HG03064 (cell line): ENCODE data around the gene CD81.

ENCODE experiments used
- ATAC-seq: cut with Tn5 transposase; IDR thresholded peaks from one replicate; pipeline ENCODE4 v1.9.1; 2021; ENCODE audit warnings: low read depth; ENCODE audit not compliant: unreplicated experiment

The CD81 gene

DNA sequence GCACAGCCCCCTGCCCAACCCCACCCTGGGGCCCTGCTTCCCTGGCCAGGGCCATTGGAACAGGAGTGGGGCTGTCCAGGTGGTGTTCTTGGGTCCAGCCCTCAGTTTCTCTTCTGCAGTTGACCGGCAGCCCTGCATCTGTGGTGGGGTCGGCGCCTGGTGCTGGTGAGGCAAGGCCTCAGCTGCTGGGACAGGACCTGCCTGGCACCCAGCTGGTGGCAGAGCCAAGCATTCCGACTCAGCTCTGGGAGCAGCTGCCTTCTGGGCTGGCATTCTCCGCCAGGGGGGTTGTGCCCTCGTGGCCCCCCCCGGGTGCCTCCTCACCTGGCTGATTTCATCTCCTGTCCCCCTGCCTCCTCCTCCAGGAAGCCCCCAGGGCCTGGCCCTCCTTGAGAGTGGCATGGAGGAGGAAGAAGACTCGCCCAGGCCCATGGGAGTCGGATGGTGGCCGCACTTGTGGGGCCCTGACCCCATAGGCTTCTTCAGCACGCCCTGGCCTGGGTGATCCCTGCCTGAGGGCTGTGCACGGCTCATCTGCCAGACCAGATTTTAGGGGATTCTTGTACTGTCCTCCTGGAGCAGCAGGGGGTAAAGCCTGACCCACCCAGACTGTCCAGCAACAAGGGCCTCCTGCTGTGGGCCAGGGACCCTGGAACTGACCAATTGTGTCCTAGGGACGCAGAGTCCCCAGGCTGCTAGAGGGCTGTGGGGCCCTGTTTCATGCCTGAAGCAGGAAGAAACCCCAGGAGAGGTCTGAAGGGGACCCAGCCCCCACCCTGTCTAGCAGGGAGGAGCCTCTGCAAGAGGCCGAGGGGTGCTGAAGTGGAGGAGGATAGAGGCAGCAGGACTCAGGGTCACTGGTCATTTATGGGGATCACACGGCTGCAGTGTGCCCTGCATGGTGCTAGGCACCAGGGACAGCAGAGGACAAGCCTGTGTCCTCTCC is 11.6 kb downstream of the CD81 start:
- ATAC-seq = no peak

DNA sequence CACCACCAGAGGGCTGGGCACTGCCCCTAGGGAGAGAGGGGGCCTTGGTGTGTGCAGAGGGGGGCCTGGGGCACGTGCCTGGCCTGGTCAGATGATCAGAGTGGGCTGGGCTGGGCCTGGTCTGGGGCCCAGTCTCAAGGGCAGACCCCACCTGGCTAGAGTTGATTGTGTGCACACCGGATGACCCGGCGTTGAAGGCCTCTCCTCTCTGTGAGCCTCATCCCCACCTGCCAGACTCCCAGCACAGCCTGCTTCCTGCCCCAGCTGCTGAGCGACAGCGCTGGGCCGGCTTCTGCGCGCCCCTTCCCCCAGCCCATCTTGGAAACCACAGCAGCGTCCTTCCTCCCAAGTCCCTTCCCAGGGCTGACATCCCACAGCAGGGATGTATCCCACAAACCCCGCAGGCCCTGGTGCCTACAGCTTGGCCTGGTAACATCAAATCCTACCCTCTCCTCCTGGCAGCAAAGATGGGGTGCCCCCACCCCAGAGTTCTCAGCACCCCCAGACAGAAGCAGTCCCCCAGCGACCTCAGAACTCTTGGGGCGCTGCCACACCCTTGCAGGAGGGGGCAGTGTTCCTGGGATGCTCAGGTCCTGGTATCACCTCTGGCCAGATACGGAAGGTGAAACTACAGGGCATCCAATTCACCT is 12.4 kb downstream of the CD81 start:
- ATAC-seq = no peak

DNA sequence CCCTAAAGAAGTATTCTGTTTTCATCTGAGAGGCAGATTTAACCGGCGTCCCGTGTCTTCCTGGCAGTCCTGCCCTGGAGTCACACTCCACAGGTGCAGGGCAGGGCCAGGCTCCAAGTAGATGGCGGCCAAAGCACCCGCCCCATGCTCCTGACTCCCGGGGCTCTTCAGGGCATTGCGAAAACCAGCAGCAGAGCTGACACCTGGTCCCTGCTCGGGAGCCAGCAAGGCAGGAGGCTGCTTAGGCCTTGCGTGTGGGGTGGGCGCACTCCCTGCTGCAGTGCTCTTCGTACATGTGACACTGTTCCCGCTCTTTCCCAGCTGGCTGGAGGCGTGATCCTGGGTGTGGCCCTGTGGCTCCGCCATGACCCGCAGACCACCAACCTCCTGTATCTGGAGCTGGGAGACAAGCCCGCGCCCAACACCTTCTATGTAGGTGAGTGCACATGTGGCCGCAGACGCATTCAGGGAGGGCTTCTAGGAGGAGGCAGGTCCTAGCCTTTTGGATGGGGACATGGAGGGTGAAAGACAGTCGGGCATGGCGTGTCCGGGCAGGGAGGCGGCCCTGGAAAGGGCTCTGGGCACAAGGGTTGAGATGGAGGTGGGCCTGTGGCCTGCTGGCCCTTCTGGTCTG is 13.1 kb downstream of the CD81 start:
- ATAC-seq = no peak

DNA sequence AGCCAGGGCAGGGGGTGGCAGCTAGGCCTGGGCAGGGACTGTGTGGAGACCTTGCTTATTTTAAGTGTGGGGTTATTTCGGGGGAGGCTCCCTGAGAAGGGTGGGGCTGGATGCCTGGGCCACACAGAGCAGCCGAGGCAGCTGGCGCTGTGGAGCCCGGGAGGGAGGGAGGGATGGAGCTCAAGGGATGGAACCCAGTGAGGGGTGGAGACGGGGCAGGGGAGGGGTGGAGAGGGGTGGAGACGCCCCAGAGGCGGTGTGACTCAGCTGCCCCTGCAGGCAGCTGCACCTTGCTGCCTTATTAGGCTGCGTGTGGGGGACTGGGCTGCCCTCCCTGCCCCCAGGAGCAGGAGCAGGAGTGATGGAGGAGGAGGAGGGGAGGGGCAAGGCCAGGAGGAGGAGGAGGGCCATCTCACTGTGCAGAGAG is 13.6 kb downstream of the CD81 start:
- no peak for ATAC-seq

DNA sequence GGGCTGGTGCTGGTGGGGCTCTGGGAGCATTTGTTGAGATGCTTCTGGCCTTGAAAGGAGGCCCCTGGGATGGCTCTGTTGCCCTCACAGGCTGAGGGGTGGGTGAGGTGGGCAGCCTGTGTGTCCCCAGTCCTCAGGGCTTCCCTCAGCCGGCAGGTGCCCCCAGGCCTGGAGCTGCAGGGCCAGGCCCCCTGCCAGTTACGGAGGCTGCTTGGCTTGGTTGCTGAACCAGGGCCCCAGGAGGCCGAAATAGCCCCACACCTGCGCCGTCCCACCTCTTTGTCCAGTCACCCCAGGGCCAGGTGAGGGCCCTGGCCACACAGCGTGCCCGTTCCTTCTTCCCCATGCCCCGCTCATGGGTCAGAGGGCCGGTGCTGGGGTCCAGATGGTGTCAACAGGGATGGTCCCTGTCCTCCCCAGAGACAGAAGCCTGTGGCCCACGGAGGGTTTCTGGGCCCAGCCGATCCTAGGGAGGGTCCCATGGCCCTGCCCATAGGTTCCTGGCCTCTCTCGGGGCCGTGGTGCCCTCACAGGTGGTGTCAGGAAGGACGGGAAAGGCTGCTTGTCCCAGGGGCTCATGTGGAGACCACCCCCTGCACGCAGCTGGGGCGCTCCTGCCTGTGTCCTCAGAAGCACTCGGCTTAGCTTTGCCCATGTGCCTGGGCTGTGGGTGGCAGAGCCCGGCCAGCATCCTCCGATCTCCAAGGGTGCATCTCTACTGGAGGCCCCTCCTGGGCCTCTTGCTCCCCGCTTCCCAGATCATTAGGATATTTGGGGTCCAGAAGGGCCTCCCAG is 14.3 kb downstream of the CD81 start:
- ATAC-seq = no peak

DNA sequence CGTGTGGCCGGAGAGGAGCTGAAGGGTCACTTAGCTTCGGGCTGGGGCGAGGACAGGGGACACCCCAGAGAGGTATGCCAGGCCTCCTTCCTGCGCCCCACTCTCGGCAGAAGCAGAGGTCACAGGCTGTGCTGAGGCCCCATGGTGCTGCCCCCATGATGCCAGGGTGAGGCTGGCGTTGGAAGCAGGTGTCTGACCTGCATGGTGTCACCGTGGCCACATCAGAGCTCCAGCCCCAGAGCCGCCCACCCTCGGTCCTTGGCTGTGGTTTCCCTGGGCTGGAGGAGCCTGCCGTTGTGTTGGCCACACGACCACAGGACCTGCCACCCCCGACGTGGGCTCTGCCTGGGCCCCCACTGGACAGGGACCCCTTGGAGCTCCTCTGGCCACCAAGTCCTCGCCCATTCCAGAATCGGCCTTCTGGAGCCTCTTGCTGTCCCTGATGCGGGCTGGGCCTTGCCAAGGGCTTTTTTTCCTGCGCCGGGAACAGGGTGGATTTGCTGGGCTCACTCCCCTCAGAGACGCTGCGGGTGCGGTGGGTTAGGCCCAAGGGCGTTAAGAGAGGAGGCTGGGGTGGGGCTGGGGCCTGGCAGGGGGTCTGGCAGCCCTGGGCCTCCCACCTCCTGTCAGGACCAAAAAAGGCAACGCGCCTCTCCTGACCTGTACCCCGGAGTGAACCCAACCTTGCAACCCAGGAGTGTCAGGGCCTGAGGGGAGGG is 15.3 kb downstream of the CD81 start:
- no peak for ATAC-seq

DNA sequence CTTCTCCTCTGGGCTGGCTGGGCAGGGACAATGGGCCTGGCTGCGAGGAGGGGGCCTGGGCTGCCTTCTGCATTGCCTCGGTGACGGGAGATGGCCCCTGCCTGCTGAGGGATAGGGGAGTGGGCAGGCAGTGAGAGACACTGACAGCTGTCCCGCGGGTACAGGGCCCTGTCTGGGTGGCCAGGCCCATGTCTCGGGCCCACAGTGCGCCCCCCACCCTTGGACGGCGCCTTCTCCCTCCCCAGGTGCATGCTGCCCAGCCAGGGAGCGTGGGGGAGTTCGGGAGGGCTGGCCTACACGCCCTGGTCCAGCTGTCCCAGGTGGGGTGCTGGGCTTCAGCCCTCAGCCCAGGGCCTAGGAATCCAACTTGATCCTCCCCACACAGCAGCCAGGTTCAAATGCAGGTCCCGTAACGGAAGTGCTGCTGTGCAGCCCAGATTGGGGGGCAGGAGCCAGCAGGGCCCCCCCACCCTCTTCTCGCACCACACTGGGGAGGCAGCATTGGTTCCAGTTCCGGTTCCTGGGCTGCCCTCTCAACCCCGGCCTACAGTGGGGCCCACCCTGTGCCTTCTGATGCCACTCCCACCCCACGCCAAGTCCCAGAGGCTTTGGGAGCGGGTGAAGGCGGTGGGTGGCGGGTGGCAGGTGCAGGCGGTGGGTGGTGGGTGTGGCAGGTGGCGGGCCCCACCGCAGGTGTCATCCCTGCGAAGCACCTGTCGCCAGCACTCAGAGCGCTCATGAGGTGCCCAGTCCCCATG is 16.2 kb downstream of the CD81 start:
- ATAC-seq = no peak

DNA sequence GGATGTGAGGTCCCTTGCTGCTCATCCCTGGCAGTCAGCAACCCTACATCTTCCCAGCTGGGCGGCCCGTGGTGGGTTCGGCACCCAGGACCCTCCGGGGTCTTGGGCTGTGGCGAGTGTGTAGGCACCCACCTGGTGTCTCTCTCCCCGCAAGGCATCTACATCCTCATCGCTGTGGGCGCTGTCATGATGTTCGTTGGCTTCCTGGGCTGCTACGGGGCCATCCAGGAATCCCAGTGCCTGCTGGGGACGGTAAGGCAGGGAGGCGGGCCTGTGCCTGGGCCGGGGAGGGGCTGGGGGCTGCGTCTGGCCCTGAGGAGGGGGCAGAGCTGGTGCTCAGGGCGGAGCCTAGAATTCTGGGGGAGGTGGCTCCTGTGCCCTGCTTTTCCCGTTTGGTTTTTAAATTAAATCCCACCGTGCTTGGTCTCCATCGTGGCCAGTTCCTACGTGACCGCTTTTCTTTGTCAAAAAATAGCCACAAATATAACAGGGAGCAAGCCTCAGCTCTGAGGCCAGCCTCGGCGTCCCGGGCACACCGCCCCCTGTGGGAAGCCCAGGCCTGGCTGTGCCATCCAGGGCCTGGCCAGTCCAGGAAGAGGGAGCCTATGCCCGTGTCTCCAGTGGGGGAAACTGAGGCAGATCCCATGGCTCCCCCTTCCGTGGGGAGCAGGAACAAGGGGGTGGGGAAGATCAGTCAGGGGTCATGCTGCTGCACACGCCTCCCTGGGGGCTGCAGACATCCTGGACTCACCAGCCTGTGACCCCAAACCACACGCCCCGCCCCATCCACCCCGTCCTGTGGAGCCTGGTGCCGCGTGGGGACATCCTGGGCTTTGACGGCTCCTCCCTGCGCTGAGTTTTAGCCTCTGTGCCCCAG is 17.1 kb downstream of the CD81 start:
- no peak for ATAC-seq

DNA sequence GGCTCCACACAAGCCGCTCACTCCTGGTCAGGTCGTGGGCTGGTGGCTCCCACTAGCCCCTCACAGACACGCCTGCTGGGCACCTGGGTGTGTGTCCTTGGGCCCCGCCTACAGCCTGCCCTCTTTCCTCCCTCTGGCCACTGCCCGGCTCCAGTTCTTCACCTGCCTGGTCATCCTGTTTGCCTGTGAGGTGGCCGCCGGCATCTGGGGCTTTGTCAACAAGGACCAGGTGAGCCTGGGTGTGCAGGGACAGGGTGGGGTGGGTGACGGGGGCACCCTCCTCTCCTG is 17.7 kb downstream of the CD81 start:
- no peak for ATAC-seq

DNA sequence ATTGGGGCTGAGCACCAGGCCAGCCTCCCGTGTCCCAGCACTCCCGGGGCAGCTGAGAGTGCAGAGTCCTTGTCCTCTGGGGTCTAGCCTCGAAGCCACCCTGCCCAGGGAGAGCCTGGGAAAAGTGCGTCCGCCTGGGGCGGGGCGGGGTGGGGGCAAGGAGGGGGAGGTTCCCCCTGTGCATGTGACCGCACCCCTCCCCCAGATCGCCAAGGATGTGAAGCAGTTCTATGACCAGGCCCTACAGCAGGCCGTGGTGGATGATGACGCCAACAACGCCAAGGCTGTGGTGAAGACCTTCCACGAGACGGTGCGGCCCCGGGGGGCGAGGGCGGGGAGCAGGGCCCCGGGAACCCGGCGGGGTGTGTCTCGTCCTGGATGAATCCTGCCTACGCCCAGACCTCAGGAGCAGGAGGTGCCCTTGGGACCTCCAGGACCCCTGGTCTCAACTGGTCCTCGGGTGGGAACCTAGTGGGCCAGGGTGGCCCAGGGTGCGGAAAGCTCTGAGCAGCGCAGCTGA is 18.2 kb downstream of the CD81 start:
- no peak for ATAC-seq

DNA sequence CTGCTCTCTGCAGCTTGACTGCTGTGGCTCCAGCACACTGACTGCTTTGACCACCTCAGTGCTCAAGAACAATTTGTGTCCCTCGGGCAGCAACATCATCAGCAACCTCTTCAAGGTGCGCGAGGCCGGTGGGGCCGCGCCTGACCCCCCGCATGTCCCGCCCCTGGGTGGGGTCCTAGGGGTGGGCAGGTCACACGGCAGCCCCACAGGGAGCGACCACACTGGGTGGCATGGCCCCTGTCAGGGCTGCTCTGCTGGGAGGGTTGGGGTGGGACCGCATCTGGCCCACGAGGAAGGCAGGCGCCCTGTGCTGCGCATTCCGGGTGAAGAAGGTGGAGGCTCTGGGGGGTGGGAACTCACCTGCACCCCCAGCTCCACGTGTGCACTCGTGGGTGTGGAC is 18.7 kb downstream of the CD81 start:
- ATAC-seq = no peak

DNA sequence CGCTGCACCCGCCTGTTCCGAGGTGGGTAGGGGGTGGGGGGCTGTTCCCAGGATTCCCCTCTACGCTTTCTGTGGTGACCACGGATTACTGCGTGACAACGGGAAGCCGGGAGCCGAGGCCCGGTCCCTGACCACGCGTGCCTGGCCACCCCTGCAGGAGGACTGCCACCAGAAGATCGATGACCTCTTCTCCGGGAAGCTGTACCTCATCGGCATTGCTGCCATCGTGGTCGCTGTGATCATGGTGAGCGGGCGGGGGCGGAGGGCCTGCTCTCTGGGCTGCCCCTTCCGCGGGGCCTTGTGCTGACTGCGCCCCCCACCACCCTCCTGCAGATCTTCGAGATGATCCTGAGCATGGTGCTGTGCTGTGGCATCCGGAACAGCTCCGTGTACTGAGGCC is 19.4 kb downstream of the CD81 start:
- ATAC-seq = no peak

DNA sequence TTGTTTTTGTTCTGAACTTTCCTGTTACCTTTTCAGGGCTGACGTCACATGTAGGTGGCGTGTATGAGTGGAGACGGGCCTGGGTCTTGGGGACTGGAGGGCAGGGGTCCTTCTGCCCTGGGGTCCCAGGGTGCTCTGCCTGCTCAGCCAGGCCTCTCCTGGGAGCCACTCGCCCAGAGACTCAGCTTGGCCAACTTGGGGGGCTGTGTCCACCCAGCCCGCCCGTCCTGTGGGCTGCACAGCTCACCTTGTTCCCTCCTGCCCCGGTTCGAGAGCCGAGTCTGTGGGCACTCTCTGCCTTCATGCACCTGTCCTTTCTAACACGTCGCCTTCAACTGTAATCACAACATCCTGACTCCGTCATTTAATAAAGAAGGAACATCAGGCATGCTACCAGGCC is 19.9 kb downstream of the CD81 start:
- ATAC-seq = no peak

DNA sequence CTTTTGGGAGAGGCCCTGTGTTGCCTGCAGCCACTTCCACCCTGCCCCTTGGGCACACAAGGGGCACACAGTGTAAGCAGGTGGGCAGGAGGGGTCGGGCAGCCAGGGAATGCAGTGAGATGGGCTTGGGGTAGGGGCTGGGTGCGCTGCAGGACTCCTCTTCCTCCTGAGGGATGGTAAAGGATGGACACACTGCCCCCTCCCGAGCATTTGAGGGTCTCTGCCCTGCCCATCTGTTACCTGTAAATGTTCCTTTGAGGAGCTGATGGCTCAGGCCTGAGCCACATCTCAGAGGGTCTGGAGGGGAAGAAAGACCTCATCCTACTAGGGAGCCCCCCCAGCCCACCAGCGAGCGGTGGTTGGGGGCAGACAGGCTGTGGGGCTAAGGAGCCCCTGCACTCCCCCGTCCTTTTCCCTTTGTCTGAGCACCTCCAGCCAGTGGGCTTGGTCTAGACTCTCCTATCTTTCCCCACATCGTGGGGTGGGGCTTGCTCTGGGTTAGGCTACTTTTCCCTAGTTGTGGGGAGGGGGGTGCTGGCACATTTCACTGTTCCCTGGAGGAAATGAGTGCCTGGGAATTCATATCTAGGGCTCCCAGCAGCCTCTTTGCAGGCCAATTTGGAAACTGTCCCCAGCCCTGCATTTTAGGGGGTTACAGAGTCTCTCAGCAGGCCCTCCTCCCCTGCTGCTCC is 21.7 kb downstream of the CD81 start:
- no peak for ATAC-seq

DNA sequence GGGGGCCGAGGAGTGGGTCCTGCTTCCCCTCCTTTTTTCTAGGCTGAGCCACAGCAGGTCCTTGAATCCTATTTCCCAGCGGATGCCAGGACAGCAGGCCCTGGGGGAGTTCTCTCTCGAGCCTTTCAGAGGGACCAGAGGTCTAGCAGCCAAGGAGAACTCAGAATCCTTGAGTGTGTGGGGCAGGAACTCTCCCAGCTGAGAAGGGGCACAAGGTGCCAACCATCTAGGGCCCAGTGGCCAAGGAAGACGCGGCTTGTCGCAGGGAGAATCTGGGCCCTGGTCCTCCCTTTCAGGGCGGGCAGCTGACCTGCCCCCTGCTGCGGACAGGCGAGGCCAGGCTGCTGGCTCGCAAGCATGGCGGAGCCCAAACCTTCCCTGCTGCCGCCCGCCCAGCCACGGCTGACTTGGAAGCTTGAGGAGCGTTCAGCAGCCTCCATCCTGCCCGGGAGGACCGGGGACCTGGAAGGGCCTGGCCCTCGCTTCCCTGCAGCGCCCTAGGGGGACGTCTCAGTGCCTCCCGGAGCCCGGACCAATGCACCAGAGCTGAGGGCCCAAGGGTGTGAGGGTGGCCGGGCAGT is 22.5 kb downstream of the CD81 start:
- peak; percentile 0 for ATAC-seq

DNA sequence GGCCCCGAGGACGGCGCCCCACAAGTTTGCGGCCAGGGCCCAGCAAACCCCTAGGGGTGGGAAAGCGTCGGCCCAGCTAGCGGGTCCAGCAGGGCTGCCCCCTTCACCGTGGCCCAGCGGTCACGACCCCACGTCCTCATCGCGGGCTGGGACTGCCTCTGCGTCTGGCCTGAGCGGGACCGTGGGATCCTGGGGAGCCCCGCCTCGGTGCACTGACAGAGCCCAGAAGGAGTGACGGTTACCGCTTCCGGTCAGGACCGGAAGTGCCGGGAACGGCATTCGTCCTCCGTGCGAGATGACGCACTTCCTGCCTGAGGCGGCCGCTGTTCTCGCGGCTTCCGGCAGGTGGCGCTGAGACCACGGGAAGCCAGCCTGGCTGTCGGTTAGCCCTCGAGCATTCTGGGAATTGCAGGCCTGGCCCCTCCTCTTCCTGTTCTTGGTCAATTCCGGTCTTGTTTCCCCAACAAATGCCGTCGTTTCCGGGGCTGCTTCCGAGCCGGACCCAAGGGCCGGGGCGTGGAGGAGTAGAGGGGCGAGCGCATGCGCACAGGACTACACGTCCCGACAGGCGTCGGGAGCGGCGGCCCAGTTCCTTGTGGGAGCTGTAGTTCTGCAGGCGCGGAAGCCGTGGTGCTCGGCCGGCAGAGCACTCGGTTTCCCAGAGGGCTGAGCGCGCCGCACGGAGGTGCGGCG is 23.1 kb downstream of the CD81 start, which contains the start of gene TSSC4:
TSS of gene TSSC4 (plus strand) at position 682 of the 693 bp plus-strand sequence. CDS start 1,884 bp downstream, outside the sequence.
- ATAC-seq = peak; percentile 75
